Jurkat, Clone E6-1 (cell line): Measurements from ENCODE around the gene HNF4A.

ENCODE experiments used
- DNase-seq: peaks from one replicate; pipeline ENCODE4 v3.0.0-alpha.2; 2011; ENCODE audit warnings: low read depth, low spot score
- H3K4me3 ChIP-seq: 2 replicates; pipeline ENCODE4 v1.5.1; 2011; ENCODE audit warnings: mild to moderate bottlenecking, low read length, control low read depth, moderate library complexity

Gene HNF4A

GRCh38 chr20:44432618-44433577 lies 77.4 kb downstream of the HNF4A start:
- no peak for DNase-seq
- H3K4me3 ChIP-seq, result no peak overlapping the region

- no peak overlapping the region for H3K4me3 ChIP-seq
- no peak for DNase-seq
Measured at GRCh38 chr20:44433751-44434538, 78.4 kb downstream of the HNF4A start.

GRCh38 chr20:44435630-44436335 lies 80.3 kb downstream of the HNF4A start:
- no peak overlapping the region for H3K4me3 ChIP-seq
- DNase-seq, result no peak

GRCh38 chr20:44436393-44436792 lies 80.9 kb downstream of the HNF4A start:
- DNase-seq, result no peak
- H3K4me3 ChIP-seq, result no peak overlapping the region

- no peak overlapping the region for H3K4me3 ChIP-seq
- DNase-seq, result no peak
Measured at GRCh38 chr20:44437497-44437896, 82.0 kb downstream of the HNF4A start.

- H3K4me3 ChIP-seq, result no peak overlapping the region
- no peak for DNase-seq
Measured at GRCh38 chr20:44438782-44439181, 83.3 kb downstream of the HNF4A start.

- no peak overlapping the region for H3K4me3 ChIP-seq
- DNase-seq, result no peak
Measured at GRCh38 chr20:44439318-44439717, 83.8 kb downstream of the HNF4A start.

- no peak for DNase-seq
- no peak overlapping the region for H3K4me3 ChIP-seq
Measured at GRCh38 chr20:44442298-44443070, 87.0 kb downstream of the HNF4A start.

GRCh38 chr20:44445742-44446710 lies 90.5 kb downstream of the HNF4A start:
- H3K4me3 ChIP-seq, result no peak overlapping the region
- DNase-seq, result no peak

GRCh38 chr20:44447827-44448419 lies 92.4 kb downstream of the HNF4A start:
- no peak for DNase-seq
- H3K4me3 ChIP-seq, result no peak overlapping the region

GRCh38 chr20:44448753-44449546 lies 93.5 kb downstream of the HNF4A start:
- DNase-seq, result peak; percentile 27
- no peak overlapping the region for H3K4me3 ChIP-seq

- DNase-seq, result no peak
- H3K4me3 ChIP-seq, result no peak overlapping the region
Measured at GRCh38 chr20:44449864-44450263, 94.4 kb downstream of the HNF4A start.

- no peak overlapping the region for H3K4me3 ChIP-seq
- DNase-seq, result no peak
Measured at GRCh38 chr20:44450281-44450889, 94.9 kb downstream of the HNF4A start.

- DNase-seq, result no peak
- H3K4me3 ChIP-seq, result no peak overlapping the region
Measured at GRCh38 chr20:44450903-44451450, 95.5 kb downstream of the HNF4A start.

GRCh38 chr20:44454306-44454963 lies 98.9 kb downstream of the HNF4A start:
- DNase-seq, result no peak
- H3K4me3 ChIP-seq, result no peak overlapping the region
